Islet precursor cell (in vitro differentiated cells): ENCODE data around the gene IFT43.

Experiments used
- DNase-seq: peaks from one replicate; pipeline ENCODE4 v3.0.0-alpha.2; 2018

Gene IFT43

GRCh38 chr14:76083796-76084765 is 98.5 kb downstream of the IFT43 start:
- no peak for DNase-seq

- DNase-seq = no peak
Measured at GRCh38 chr14:76085358-76085757, 99.8 kb downstream of the IFT43 start.

- no peak for DNase-seq
Measured at GRCh38 chr14:76086636-76087035, 101.1 kb downstream of the IFT43 start.

GRCh38 chr14:76088326-76088725 is 102.8 kb downstream of the IFT43 start:
- DNase-seq = no peak

GRCh38 chr14:76088771-76089571 is 103.4 kb downstream of the IFT43 start:
- DNase-seq = no peak

- DNase-seq = no peak
Measured at GRCh38 chr14:76089575-76089974, 104.0 kb downstream of the IFT43 start.

- no peak for DNase-seq
Measured at GRCh38 chr14:76090616-76091391, 105.2 kb downstream of the IFT43 start.

- DNase-seq = no peak
Measured at GRCh38 chr14:76093077-76093476, 107.5 kb downstream of the IFT43 start.

GRCh38 chr14:76096257-76096656 is 110.7 kb downstream of the IFT43 start:
- no peak for DNase-seq

- no peak for DNase-seq
Measured at GRCh38 chr14:76097547-76097946, 112.0 kb downstream of the IFT43 start.

GRCh38 chr14:76098047-76098446 is 112.5 kb downstream of the IFT43 start:
- DNase-seq = no peak

- DNase-seq = no peak
Measured at GRCh38 chr14:76098916-76099675, 113.5 kb downstream of the IFT43 start.

- DNase-seq = no peak
Measured at GRCh38 chr14:76100236-76100635, 114.7 kb downstream of the IFT43 start.

GRCh38 chr14:76101391-76102379 is 116.1 kb downstream of the IFT43 start:
- DNase-seq = no peak

GRCh38 chr14:76104802-76105355 is 119.3 kb downstream of the IFT43 start:
- no peak for DNase-seq

- DNase-seq = no peak
Measured at GRCh38 chr14:76106188-76106587, 120.6 kb downstream of the IFT43 start.

- no peak for DNase-seq
Measured at GRCh38 chr14:76109087-76109880, 123.7 kb downstream of the IFT43 start.

GRCh38 chr14:76112889-76113624 is 127.5 kb downstream of the IFT43 start:
- DNase-seq = no peak

- no peak for DNase-seq
Measured at GRCh38 chr14:76113691-76114090, 128.1 kb downstream of the IFT43 start.
